ENCODE results near the gene RPP30.

RPP30 gene

GRCh38 chr10:90855126-90855525 lies 16.6 kb upstream of the RPP30 start:
- no peak overlapping the region for H3K4me3 ChIP-seq (ENCODE audit: low read depth, low read length)
- H3K36me3 ChIP-seq (replicated peaks): no peaks in the 10 kb centered on the region
- no peak overlapping the region for H3K27ac ChIP-seq
- in situ Hi-C loops (cut with HindIII; ENCODE audit: low pct_ligation_motif_present, low sequenced_read_pairs): loop anchor here (25.0 kb wide), 1 partner anchor 93 kb away; no protein-coding TSS in a partner anchor
- H3K27me3 ChIP-seq (replicated peaks): no peaks in the 10 kb centered on the region
- TF ChIP-seq CTCF (IDR thresholded peaks at IDR 0.05; ENCODE audit: low read depth, low read length, missing control alignments): no peak
- DNase-seq: no peak

- Histone ChIP-seq H3K27ac (no peak overlapping the region), H3K36me3 (replicated peaks) (no peaks in the 10 kb centered on the region), H3K27me3 (replicated peaks) (no peaks in the 10 kb centered on the region), H3K4me3 (ENCODE audit: low read depth, low read length) (peak overlapping the region; percentile 70)
- no peak for DNase-seq
- no peak for TF ChIP-seq CTCF (IDR thresholded peaks at IDR 0.05; ENCODE audit: low read depth, low read length, missing control alignments)
- in situ Hi-C loops (cut with HindIII; ENCODE audit: low pct_ligation_motif_present, low sequenced_read_pairs): loop anchor here (25.0 kb wide), 1 partner anchor 94 kb away; no protein-coding TSS in a partner anchor
Measured at GRCh38 chr10:90856261-90856660, 15.5 kb upstream of the RPP30 start.

GRCh38 chr10:90856964-90857634 lies 14.7 kb upstream of the RPP30 start:
- H3K27me3 ChIP-seq (replicated peaks): no peaks in the 10 kb centered on the region
- H3K36me3 ChIP-seq (replicated peaks): no peaks in the 10 kb centered on the region
- H3K27ac ChIP-seq: peak overlapping the region; percentile 64
- peak overlapping the region; percentile 70 for H3K4me3 ChIP-seq (ENCODE audit: low read depth, low read length)
- no peak for TF ChIP-seq CTCF (IDR thresholded peaks at IDR 0.05; ENCODE audit: low read depth, low read length, missing control alignments)
- in situ Hi-C loops (cut with HindIII; ENCODE audit: low pct_ligation_motif_present, low sequenced_read_pairs): loop anchor here (25.0 kb wide), 1 partner anchor 95 kb away; no protein-coding TSS in a partner anchor
- no peak for DNase-seq

- in situ Hi-C loops (cut with HindIII; ENCODE audit: low pct_ligation_motif_present, low sequenced_read_pairs): loop anchor here (25.0 kb wide), 1 partner anchor 96 kb away; no protein-coding TSS in a partner anchor
- TF ChIP-seq CTCF (IDR thresholded peaks at IDR 0.05; ENCODE audit: low read depth, low read length, missing control alignments): peak; percentile 50
- Histone ChIP-seq H3K27me3 (replicated peaks) (no peaks in the 10 kb centered on the region), H3K4me3 (ENCODE audit: low read depth, low read length) (peak within 1 kb of the TSS; percentile 70), H3K36me3 (replicated peaks) (no peaks in the 10 kb centered on the region), H3K27ac (peak within 1 kb of the TSS; percentile 64)
- DNase-seq: peak; percentile 24
Measured at GRCh38 chr10:90857635-90858460, 13.9 kb upstream of the RPP30 start, which contains the start of gene HTR7. TSS of gene HTR7 (minus strand) at chr10:90858039. CDS start at chr10:90857671, 368 bp downstream.

- in situ Hi-C loops (cut with HindIII; ENCODE audit: low pct_ligation_motif_present, low sequenced_read_pairs): loop anchor here (25.0 kb wide), 1 partner anchor 96 kb away; no protein-coding TSS in a partner anchor
- no peaks in the 10 kb centered on the region for H3K27me3 ChIP-seq (replicated peaks)
- no peak for DNase-seq
- H3K4me3 ChIP-seq (ENCODE audit: low read depth, low read length): peak overlapping the region; percentile 70
- H3K27ac ChIP-seq: peak overlapping the region; percentile 64
- TF ChIP-seq CTCF (IDR thresholded peaks at IDR 0.05; ENCODE audit: low read depth, low read length, missing control alignments): no peak
- H3K36me3 ChIP-seq (replicated peaks): no peaks in the 10 kb centered on the region
Measured at GRCh38 chr10:90858461-90858968, 13.3 kb upstream of the RPP30 start.
